Measurements from ENCODE around the gene ZNF474. TPM values are rescaled to one million over a fixed set of nuclear protein-coding genes. Genes with fewer than 3 reads are reported as not detected.

ZNF474 gene
- total RNA-seq, 1 donor from 2014 or later, result 1.3 TPM

DNA sequence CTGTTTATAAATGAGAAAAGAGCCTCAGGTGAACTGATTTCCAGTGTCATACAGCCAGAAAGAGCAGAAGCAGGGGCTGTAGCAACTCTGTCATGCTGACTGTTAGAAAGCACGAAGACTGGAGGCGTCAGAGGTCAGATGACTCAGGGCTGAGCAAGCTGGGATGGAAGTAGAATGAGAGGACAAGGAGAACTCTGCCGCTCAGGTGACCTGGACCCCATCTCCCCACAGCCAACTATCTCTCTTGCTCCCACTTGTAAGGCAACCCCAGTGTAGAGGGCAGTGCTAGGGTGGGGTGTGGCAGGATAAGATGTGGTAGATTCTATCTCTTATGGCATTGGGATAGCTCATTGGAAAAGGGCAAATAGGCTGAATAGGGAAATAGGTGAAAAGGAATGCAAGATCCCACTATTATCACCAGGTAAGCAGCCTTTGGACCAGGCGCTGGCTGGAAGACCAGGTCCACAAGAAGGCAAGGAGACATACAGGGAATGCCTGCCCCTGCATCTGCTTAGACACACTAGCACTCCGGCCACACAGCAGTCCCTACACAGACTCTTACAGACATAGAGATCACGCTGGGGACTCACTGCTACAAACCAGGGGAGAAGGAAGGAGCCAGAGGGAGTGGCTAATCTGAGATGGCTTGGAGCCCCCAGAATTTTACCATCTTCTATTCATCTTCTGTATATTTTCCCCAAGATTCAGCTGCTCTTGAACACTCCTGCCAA is 30.1 kb upstream of the ZNF474 start:
- H3K79me2 ChIP-seq (ENCODE audit: low read depth), result no peaks in the 10 kb centered on the region
- no peak for TF ChIP-seq EZH2 (IDR thresholded peaks at IDR 0.05)
- no peak for TF ChIP-seq EZH2phosphoT487 (IDR thresholded peaks at IDR 0.05)
- TF ChIP-seq, protein P1, sequence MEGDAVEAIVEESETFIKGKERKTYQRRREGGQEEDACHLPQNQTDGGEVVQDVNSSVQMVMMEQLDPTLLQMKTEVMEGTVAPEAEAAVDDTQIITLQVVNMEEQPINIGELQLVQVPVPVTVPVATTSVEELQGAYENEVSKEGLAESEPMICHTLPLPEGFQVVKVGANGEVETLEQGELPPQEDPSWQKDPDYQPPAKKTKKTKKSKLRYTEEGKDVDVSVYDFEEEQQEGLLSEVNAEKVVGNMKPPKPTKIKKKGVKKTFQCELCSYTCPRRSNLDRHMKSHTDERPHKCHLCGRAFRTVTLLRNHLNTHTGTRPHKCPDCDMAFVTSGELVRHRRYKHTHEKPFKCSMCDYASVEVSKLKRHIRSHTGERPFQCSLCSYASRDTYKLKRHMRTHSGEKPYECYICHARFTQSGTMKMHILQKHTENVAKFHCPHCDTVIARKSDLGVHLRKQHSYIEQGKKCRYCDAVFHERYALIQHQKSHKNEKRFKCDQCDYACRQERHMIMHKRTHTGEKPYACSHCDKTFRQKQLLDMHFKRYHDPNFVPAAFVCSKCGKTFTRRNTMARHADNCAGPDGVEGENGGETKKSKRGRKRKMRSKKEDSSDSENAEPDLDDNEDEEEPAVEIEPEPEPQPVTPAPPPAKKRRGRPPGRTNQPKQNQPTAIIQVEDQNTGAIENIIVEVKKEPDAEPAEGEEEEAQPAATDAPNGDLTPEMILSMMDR (IDR thresholded peaks at IDR 0.05), result no peak
- no peaks in the 10 kb centered on the region for H4K20me1 ChIP-seq (ENCODE audit: low read depth)
- H3K27me3 ChIP-seq, result no peaks in the 10 kb centered on the region
- H3K9me3 ChIP-seq (ENCODE audit: low read depth), result no peaks in the 10 kb centered on the region
- no peak overlapping the region for H3K4me3 Mint-ChIP-seq
- DNase-seq (ENCODE audit: low spot score), result no peak
- no peaks in the 10 kb centered on the region for H3F3A ChIP-seq (ENCODE audit: low read depth)
- peaks cover 3% of the 10 kb centered on the region for H3K27me3 Mint-ChIP-seq (ENCODE audit: insufficient read depth, low read depth)
- H3K36me3 Mint-ChIP-seq, result no peaks in the 10 kb centered on the region
- H3K4me1 Mint-ChIP-seq, result peaks cover 4% of the 10 kb centered on the region
- peaks cover under 1% of the 10 kb centered on the region for H3K4me1 ChIP-seq
- peak overlapping the region; percentile 6 for H2AFZ ChIP-seq (replicated peaks)
- no peaks in the 10 kb centered on the region for H3K36me3 ChIP-seq
- no peak overlapping the region for H3K4me3 ChIP-seq
- no peaks in the 10 kb centered on the region for H3K9me3 Mint-ChIP-seq
- H3K4me2 ChIP-seq, result no peak overlapping the region
- no peak overlapping the region for H3K27ac Mint-ChIP-seq
- H3K27ac ChIP-seq, result no peak overlapping the region
- no peak overlapping the region for H3K9ac ChIP-seq

DNA sequence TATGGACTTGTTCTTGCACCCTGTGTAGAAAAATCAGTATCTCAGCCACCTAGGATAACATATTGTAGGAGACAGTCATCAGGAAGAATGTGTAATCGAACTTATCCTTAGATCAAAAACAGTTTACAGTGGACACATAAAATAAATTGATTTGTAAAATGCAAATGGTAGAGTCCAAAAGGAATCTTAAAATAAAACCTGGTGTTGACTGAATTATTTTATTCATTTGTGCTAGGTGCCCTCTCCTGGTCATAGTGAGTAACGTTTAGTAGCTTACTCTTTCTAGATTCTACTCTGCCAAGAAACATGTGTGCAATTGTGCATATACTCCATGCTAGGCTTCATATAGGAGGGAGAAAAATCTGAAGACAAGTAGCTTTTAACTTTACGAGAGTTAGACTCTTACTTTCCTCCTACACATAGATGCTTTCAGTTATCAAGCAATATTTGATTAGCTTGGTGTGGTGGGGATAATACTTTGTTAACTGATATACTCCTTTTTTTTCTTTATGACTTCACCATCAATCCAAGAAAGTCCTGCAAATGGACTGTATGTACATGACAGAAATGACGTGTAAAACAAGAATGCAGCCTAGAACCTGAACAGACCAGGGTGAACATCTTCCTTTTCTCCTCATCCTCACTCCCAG is 27.6 kb upstream of the ZNF474 start:
- H3F3A ChIP-seq (ENCODE audit: low read depth), result no peaks in the 10 kb centered on the region
- H3K4me3 ChIP-seq, result no peak overlapping the region
- no peak overlapping the region for H3K9ac ChIP-seq
- no peak overlapping the region for H3K4me2 ChIP-seq
- no peaks in the 10 kb centered on the region for H3K9me3 ChIP-seq (ENCODE audit: low read depth)
- Mint-ChIP-seq H3K9me3 (no peaks in the 10 kb centered on the region), H3K36me3 (no peaks in the 10 kb centered on the region), H3K27me3 (ENCODE audit: insufficient read depth, low read depth) (peaks cover 3% of the 10 kb centered on the region), H3K4me1 (peaks cover 13% of the 10 kb centered on the region), H3K4me3 (no peak overlapping the region), H3K27ac (no peak overlapping the region)
- no peak overlapping the region for H3K27ac ChIP-seq
- H3K79me2 ChIP-seq (ENCODE audit: low read depth), result no peaks in the 10 kb centered on the region
- DNase-seq (ENCODE audit: low spot score), result peak; percentile 43
- H3K27me3 ChIP-seq, result no peaks in the 10 kb centered on the region
- peaks cover 11% of the 10 kb centered on the region for H3K4me1 ChIP-seq
- H4K20me1 ChIP-seq (ENCODE audit: low read depth), result no peaks in the 10 kb centered on the region
- TF ChIP-seq, protein P1 (IDR thresholded peaks at IDR 0.05), result peak; percentile 64
- TF ChIP-seq EZH2 (IDR thresholded peaks at IDR 0.05), result no peak
- H2AFZ ChIP-seq (replicated peaks), result no peak overlapping the region
- no peaks in the 10 kb centered on the region for H3K36me3 ChIP-seq

DNA sequence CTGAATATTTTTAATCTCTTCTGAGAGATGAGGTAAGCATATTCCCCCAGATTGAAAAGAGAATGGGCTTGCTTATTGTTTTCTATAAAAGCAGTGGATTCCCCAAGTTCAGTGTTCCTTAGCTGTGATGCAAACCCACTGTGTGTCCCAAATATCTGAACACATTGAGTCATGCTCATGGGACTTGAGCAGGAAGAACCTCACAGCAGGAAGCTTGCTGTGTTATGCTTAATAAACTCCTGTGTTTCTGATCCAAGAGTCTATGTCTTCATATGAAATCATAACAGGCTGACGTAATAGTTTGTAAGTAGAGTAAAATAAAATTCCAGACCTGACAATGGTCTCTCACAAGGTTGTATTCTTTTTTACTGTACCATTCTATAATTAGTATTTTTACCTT is 26.5 kb upstream of the ZNF474 start:
- H3K4me3 Mint-ChIP-seq, result no peak overlapping the region
- no peak overlapping the region for H3K27ac ChIP-seq
- no peaks in the 10 kb centered on the region for H3K36me3 ChIP-seq
- H3K9me3 Mint-ChIP-seq, result no peaks in the 10 kb centered on the region
- no peaks in the 10 kb centered on the region for H3K27me3 ChIP-seq
- no peaks in the 10 kb centered on the region for H3K36me3 Mint-ChIP-seq
- peaks cover 3% of the 10 kb centered on the region for H3K27me3 Mint-ChIP-seq (ENCODE audit: insufficient read depth, low read depth)
- peaks cover 13% of the 10 kb centered on the region for H3K4me1 Mint-ChIP-seq
- no peak overlapping the region for H3K27ac Mint-ChIP-seq
- no peak for DNase-seq (ENCODE audit: low spot score)
- no peaks in the 10 kb centered on the region for H3K79me2 ChIP-seq (ENCODE audit: low read depth)
- H3K9ac ChIP-seq, result no peak overlapping the region
- no peaks in the 10 kb centered on the region for H3K9me3 ChIP-seq (ENCODE audit: low read depth)
- no peaks in the 10 kb centered on the region for H3F3A ChIP-seq (ENCODE audit: low read depth)
- H2AFZ ChIP-seq (replicated peaks), result no peak overlapping the region
- H3K4me2 ChIP-seq, result no peak overlapping the region
- H4K20me1 ChIP-seq (ENCODE audit: low read depth), result no peaks in the 10 kb centered on the region
- peaks cover 11% of the 10 kb centered on the region for H3K4me1 ChIP-seq
- no peak overlapping the region for H3K4me3 ChIP-seq
- TF ChIP-seq EZH2phosphoT487 (IDR thresholded peaks at IDR 0.05), result no peak
- TF ChIP-seq, protein P1 (IDR thresholded peaks at IDR 0.05), result no peak
- TF ChIP-seq EZH2 (IDR thresholded peaks at IDR 0.05), result no peak
